SK-N-SH (cell line): ENCODE data around the gene COMMD6. TPM values are rescaled to one million over a fixed set of nuclear protein-coding genes. Genes with fewer than 3 reads are reported as not detected.

Experiments used
- CTCF ChIA-PET: fragments of 300-600, 350-600 bp; formaldehyde crosslinking; extraction: SDS; loops from one replicate; lab custom pipeline; 2021; lab: Yijun Ruan, JAX
- POLR2A ChIA-PET: fragments of 350-600 bp; sonication (Branson Sonifier 250); formaldehyde crosslinking; extraction: SDS; loops from one replicate; lab custom pipeline; 2020; ENCODE audit warnings: antibody characterized with exemption, inconsistent platforms; lab: Yijun Ruan, JAX
- DNase-seq: peaks from one replicate; pipeline ENCODE4 v3.0.0; 2012
- H2AFZ ChIP-seq: fragments of 200-600 bp; sonication (generic); 2 replicates; pipeline ENCODE4 v1.8.1; 2016; ENCODE audit warnings: antibody characterized with exemption, mild to moderate bottlenecking, low read depth
- H3F3A ChIP-seq: fragments of 200-600 bp; sonication (generic); replicated peaks from 2 replicates; pipeline ENCODE3; 2016; ENCODE audit warnings: antibody characterized with exemption, mild to moderate bottlenecking; ENCODE audit not compliant: insufficient read depth
- H3K27ac ChIP-seq, 2 experiments: fragments of 200-500 bp in 1 of 2; fragments of 200-600 bp in 1 of 2; sonication (Bioruptor generic) in 1 of 2; sonication (generic), shearing (Covaris generic) in 1 of 2; 2 replicates each; pipeline versions ENCODE4 v1.5.1 to v1.6.1; 2014 to 2016; ENCODE audit warnings: low read depth in 2 of 2, inconsistent platforms in 1 of 2, low read length in 1 of 2, mild to moderate bottlenecking in 1 of 2, mixed read lengths in 1 of 2
- H3K27me3 ChIP-seq: fragments of 200-600 bp; sonication (generic), shearing (Covaris generic); 2 replicates; pipeline ENCODE4 v1.6.1; 2016; ENCODE audit warnings: mixed run types; ENCODE audit not compliant: insufficient read depth
- H3K36me3 ChIP-seq, 2 experiments: fragments of 200-500 bp in 1 of 2; fragments of 200-600 bp in 1 of 2; sonication (Bioruptor generic) in 1 of 2; sonication (generic) in 1 of 2; replicated peaks in 1 of 2; 2 replicates each; pipeline versions ENCODE3 to v1.5.1; 2014 to 2016; ENCODE audit warnings: low read length in 1 of 2, mild to moderate bottlenecking in 1 of 2; ENCODE audit not compliant: insufficient read depth in 2 of 2, control insufficient read depth in 1 of 2
- H3K4me1 ChIP-seq, 2 experiments: fragments of 200-500 bp in 1 of 2; fragments of 200-600 bp in 1 of 2; sonication (Bioruptor generic) in 1 of 2; sonication (generic), shearing (Covaris generic) in 1 of 2; 2 replicates each; pipeline versions ENCODE4 v1.5.1 to v1.6.1; 2014 to 2016; ENCODE audit warnings: low read depth in 1 of 2, low read length in 1 of 2, mixed run types in 1 of 2; ENCODE audit not compliant: insufficient read depth in 2 of 2, control insufficient read depth in 1 of 2
- H3K4me2 ChIP-seq: fragments of 200-600 bp; sonication (generic), shearing (Covaris generic); 2 replicates; pipeline ENCODE4 v1.6.1; 2017; ENCODE audit warnings: mixed run types
- H3K4me3 ChIP-seq, 2 experiments: fragments of 200-500 bp in 1 of 2; fragments of 200-600 bp in 1 of 2; sonication (Bioruptor generic) in 1 of 2; sonication (generic), shearing (Covaris generic) in 1 of 2; 2 replicates each; pipeline versions ENCODE4 v1.5.1 to v1.8.1; 2014 to 2016; ENCODE audit warnings: low read depth in 2 of 2, inconsistent platforms in 1 of 2, low read length in 1 of 2, mild to moderate bottlenecking in 1 of 2, mixed read lengths in 1 of 2, moderate library complexity in 1 of 2
- H3K79me2 ChIP-seq: fragments of 200-600 bp; sonication (generic); 2 replicates; pipeline ENCODE4 v1.8.1; 2017; ENCODE audit warnings: mild to moderate bottlenecking; ENCODE audit not compliant: insufficient read depth
- H3K9ac ChIP-seq: fragments of 200-600 bp; sonication (generic); 2 replicates; pipeline ENCODE4 v1.6.1; 2017; ENCODE audit warnings: mixed run types
- H3K9me2 ChIP-seq: fragments of 200-600 bp; sonication (generic); 2 replicates; pipeline ENCODE4 v1.6.1; 2017; ENCODE audit warnings: mixed run types
- H3K9me3 ChIP-seq: fragments of 200-600 bp; sonication (generic); 2 replicates; pipeline ENCODE4 v1.6.1; 2017; ENCODE audit warnings: mixed run types, mild to moderate bottlenecking, moderate library complexity
- H4K20me1 ChIP-seq: fragments of 200-600 bp; sonication (generic); 2 replicates; pipeline ENCODE4 v1.6.1; 2017; ENCODE audit warnings: mild to moderate bottlenecking, mixed run types; ENCODE audit not compliant: insufficient read depth
- EP300 ChIP-seq, 2 experiments: IDR thresholded peaks; 2 replicates each; pipeline versions ENCODE4 v1.4.0 to v1.6.1; 2012; ENCODE audit warnings: borderline replicate concordance in 1 of 2, low read depth in 1 of 2, low read length in 1 of 2
- FOXJ3 ChIP-seq: sonication (generic); formaldehyde crosslinking; IDR thresholded peaks from 2 replicates; pipeline ENCODE4 v1.5.1; 2020; ENCODE audit warnings: mild to moderate bottlenecking, missing genetic modification reagents
- FOXM1 ChIP-seq: IDR thresholded peaks from 2 replicates; pipeline ENCODE4 v1.4.0; 2012; ENCODE audit warnings: low read depth, mild to moderate bottlenecking
- GATA2 ChIP-seq: sonication (generic); formaldehyde crosslinking; IDR thresholded peaks from 2 replicates; pipeline ENCODE4 v1.5.0; 2020; ENCODE audit warnings: mild to moderate bottlenecking, missing genetic modification reagents
- MEF2A ChIP-seq: IDR thresholded peaks from 2 replicates; pipeline ENCODE4 v1.4.0; 2012; ENCODE audit warnings: low read depth, borderline replicate concordance
- MXI1 ChIP-seq: IDR thresholded peaks from 2 replicates; pipeline ENCODE4 v1.6.1; 2012; ENCODE audit warnings: mild to moderate bottlenecking, low read depth, low read length, improper control_type of control experiment
- RAD21 ChIP-seq: IDR thresholded peaks from 2 replicates; pipeline ENCODE4 v1.6.1; 2012; ENCODE audit warnings: mild to moderate bottlenecking, low read length
- RCOR1 ChIP-seq: fragments of 150-350 bp; IDR thresholded peaks from 2 replicates; pipeline ENCODE4 v1.6.1; 2017; ENCODE audit warnings: antibody characterized with exemption, low read length
- RXRA ChIP-seq: IDR thresholded peaks from 2 replicates; pipeline ENCODE4 v1.4.0; 2012; ENCODE audit warnings: low read depth, mild to moderate bottlenecking, borderline replicate concordance
- SIN3A ChIP-seq: IDR thresholded peaks from 2 replicates; pipeline ENCODE4 v1.6.1; 2012; ENCODE audit warnings: low read depth, mild to moderate bottlenecking, low read length, moderate library complexity, borderline replicate concordance
- SMC3 ChIP-seq: IDR thresholded peaks from 2 replicates; pipeline ENCODE4 v1.6.1; 2012; ENCODE audit warnings: low read depth, low read length, improper control_type of control experiment
- TCF12 ChIP-seq: IDR thresholded peaks from 2 replicates; pipeline ENCODE4 v1.4.0; 2012
- WGBS: methylation state at CpG from one replicate; pipeline ENCODE4 v1.1.6; 2017; ENCODE audit warnings: low lambda C conversion rate; 5-methylcytosine and 5-hydroxymethylcytosine counted together
- polyA plus RNA-seq, 3 experiments: library from polyadenylated mRNA; depleted of rRNA; stranded (reverse); fragments of >200 nt; gene quantifications; 2 replicates each; pipeline ENCODE4 v1.2.3, GENCODE V29; 2012
- TF ChIP-seq, protein P1 (sequence below): fragments of 150-350 bp; IDR thresholded peaks from 2 replicates; pipeline ENCODE4 v1.6.1; 2017; ENCODE audit warnings: antibody characterized with exemption, low read length, low read depth, borderline replicate concordance
- TF ChIP-seq, protein P2 (sequence below): IDR thresholded peaks from 2 replicates; pipeline ENCODE4 v1.6.1; 2012; ENCODE audit warnings: mild to moderate bottlenecking, low read depth, low read length, moderate library complexity
- TF ChIP-seq, protein P3 (sequence below): IDR thresholded peaks from 2 replicates; pipeline ENCODE4; 2012
- TF ChIP-seq, protein P4 (sequence below): IDR thresholded peaks from 2 replicates; pipeline ENCODE4 v1.4.0; 2012; ENCODE audit warnings: low read depth, borderline replicate concordance
- TF ChIP-seq, protein P5 (sequence below): fragments of 150-350 bp; IDR thresholded peaks from 2 replicates; pipeline ENCODE4 v1.6.1; 2016; ENCODE audit warnings: mild to moderate bottlenecking, low read depth, low read length

COMMD6 gene
- polyA plus RNA-seq, 1 of the 3 experiments (the other 2 are of a cell fraction), result 76.9 TPM

DNA sequence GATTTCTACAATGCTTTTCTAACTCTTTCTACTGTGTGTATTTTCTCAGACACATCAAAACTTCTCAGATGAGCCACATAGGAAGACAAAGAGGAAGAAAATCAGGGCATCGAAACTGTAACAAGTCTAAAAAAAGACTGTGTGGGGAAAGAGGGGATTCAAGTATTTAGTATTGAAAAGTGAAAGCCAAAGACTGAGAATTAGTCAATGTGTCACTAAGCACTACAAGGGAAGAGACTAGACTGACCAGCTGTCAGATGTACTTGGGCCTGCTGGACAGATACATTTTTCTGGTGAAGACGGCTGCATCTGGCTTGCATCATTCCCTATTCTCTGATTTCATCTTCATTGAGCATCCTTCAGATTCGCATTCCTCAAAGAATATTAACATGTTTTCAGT is 25.4 kb downstream of the COMMD6 start:
- Histone ChIP-seq H3K9me3 (no peaks in the 10 kb centered on the region), H3K27ac (no peak overlapping the region), H3K36me3 (no peaks in the 10 kb centered on the region), H3K9me2 (no peaks in the 10 kb centered on the region), H3K4me3 (no peak overlapping the region), H2AFZ (0 out of 2 replicates have a peak overlapping the region, but pooled peaks have one; percentile 23), H3K4me1 (no peaks in the 10 kb centered on the region; a peak in 1 of 4 replicates), H3K79me2 (no peaks in the 10 kb centered on the region), H3F3A (no peaks in the 10 kb centered on the region), H3K9ac (no peak overlapping the region), H3K27me3 (no peaks in the 10 kb centered on the region), H4K20me1 (no peaks in the 10 kb centered on the region), H3K4me2 (no peak overlapping the region)
- ChIA-PET CTCF (interaction anchor here (2.1 kb wide), 1 partner anchor 29 kb away, joined by 9 read pairs; the partner anchor contains the start of gene TBC1D4), POLR2A (no interaction called here)
- WGBS, result 70% methylated on average over 3 of the region's 3 CpGs
- TF ChIP-seq RCOR1 (no peak), TCF12 (peak; percentile 73), GATA2 (CRISPR knock-in tag) (no peak), SIN3A (no peak)
- TF ChIP-seq, protein P1, sequence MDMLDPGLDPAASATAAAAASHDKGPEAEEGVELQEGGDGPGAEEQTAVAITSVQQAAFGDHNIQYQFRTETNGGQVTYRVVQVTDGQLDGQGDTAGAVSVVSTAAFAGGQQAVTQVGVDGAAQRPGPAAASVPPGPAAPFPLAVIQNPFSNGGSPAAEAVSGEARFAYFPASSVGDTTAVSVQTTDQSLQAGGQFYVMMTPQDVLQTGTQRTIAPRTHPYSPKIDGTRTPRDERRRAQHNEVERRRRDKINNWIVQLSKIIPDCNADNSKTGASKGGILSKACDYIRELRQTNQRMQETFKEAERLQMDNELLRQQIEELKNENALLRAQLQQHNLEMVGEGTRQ, result no peak
- TF ChIP-seq, protein P2, sequence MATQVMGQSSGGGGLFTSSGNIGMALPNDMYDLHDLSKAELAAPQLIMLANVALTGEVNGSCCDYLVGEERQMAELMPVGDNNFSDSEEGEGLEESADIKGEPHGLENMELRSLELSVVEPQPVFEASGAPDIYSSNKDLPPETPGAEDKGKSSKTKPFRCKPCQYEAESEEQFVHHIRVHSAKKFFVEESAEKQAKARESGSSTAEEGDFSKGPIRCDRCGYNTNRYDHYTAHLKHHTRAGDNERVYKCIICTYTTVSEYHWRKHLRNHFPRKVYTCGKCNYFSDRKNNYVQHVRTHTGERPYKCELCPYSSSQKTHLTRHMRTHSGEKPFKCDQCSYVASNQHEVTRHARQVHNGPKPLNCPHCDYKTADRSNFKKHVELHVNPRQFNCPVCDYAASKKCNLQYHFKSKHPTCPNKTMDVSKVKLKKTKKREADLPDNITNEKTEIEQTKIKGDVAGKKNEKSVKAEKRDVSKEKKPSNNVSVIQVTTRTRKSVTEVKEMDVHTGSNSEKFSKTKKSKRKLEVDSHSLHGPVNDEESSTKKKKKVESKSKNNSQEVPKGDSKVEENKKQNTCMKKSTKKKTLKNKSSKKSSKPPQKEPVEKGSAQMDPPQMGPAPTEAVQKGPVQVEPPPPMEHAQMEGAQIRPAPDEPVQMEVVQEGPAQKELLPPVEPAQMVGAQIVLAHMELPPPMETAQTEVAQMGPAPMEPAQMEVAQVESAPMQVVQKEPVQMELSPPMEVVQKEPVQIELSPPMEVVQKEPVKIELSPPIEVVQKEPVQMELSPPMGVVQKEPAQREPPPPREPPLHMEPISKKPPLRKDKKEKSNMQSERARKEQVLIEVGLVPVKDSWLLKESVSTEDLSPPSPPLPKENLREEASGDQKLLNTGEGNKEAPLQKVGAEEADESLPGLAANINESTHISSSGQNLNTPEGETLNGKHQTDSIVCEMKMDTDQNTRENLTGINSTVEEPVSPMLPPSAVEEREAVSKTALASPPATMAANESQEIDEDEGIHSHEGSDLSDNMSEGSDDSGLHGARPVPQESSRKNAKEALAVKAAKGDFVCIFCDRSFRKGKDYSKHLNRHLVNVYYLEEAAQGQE, result peak; percentile 57; the same call in 1 of the 2 replicates
- TF ChIP-seq, protein P3, sequence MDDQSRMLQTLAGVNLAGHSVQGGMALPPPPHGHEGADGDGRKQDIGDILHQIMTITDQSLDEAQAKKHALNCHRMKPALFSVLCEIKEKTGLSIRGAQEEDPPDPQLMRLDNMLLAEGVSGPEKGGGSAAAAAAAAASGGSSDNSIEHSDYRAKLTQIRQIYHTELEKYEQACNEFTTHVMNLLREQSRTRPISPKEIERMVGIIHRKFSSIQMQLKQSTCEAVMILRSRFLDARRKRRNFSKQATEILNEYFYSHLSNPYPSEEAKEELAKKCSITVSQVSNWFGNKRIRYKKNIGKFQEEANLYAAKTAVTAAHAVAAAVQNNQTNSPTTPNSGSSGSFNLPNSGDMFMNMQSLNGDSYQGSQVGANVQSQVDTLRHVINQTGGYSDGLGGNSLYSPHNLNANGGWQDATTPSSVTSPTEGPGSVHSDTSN, result peak; percentile 64; the same call in 1 of the 2 replicates
- TF ChIP-seq, protein P4, sequence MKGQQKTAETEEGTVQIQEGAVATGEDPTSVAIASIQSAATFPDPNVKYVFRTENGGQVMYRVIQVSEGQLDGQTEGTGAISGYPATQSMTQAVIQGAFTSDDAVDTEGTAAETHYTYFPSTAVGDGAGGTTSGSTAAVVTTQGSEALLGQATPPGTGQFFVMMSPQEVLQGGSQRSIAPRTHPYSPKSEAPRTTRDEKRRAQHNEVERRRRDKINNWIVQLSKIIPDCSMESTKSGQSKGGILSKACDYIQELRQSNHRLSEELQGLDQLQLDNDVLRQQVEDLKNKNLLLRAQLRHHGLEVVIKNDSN, result no peak
- no peak for DNase-seq

DNA sequence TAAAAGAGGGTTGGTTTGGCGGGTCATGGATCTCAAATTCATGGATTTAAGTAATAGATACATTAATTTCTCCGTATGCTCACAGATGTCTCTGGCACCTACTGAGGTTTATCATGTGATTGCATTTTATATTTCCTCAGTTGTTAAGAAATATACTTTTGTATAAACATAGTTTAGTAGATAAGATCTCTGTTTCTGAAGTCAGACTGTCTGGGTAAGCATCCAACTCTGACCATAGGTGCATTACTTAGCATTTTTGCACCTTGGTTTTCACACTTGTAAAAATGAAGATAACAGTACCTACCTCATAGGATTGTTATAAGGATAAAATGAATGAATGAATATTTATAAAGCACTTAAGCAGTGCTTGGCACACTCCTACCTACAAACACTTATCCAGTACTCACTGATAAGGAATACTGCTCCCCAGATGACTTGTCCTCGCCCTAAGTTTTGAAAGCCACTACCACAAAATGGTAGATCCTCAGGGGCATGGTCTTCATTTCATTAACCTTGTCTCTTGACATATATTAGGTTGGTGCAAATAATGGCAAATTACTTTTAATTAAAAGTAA is 26.5 kb downstream of the COMMD6 start:
- Histone ChIP-seq H3K27me3 (no peaks in the 10 kb centered on the region), H3K4me3 (no peak overlapping the region), H4K20me1 (no peaks in the 10 kb centered on the region), H3K9me2 (no peaks in the 10 kb centered on the region), H3K9me3 (no peaks in the 10 kb centered on the region), H3K27ac (no peak overlapping the region), H3K36me3 (no peaks in the 10 kb centered on the region), H3K79me2 (no peaks in the 10 kb centered on the region)
- POLR2A ChIA-PET, result no interaction called here
- WGBS, result 95% methylated on average over 3 of the region's 3 CpGs
- CTCF ChIA-PET, result no interaction called here
- DNase-seq, result no peak
- no peak for TF ChIP-seq RAD21
- TF ChIP-seq SMC3, result no peak
- no peak for TF ChIP-seq MEF2A
- no peak for TF ChIP-seq TCF12
- no peak for TF ChIP-seq FOXJ3
- no peak for TF ChIP-seq EP300 (IDR thresholded peaks at IDR 0.05; ENCODE audit: borderline replicate concordance in 1 of 2, low read depth in 1 of 2, low read length in 1 of 2)
- TF ChIP-seq, protein P5, sequence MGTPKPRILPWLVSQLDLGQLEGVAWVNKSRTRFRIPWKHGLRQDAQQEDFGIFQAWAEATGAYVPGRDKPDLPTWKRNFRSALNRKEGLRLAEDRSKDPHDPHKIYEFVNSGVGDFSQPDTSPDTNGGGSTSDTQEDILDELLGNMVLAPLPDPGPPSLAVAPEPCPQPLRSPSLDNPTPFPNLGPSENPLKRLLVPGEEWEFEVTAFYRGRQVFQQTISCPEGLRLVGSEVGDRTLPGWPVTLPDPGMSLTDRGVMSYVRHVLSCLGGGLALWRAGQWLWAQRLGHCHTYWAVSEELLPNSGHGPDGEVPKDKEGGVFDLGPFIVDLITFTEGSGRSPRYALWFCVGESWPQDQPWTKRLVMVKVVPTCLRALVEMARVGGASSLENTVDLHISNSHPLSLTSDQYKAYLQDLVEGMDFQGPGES, result no peak
- TF ChIP-seq RXRA, result no peak
- no peak for TF ChIP-seq FOXM1
- no peak for TF ChIP-seq MXI1
- TF ChIP-seq, all 33 proteins: peak for 0
- H2AFZ ChIP-seq, result no peak overlapping the region
- no peak overlapping the region for H3K4me2 ChIP-seq
- H3K9ac ChIP-seq, result no peak overlapping the region
- no peaks in the 10 kb centered on the region for H3F3A ChIP-seq
- H3K4me1 ChIP-seq, result no peaks in the 10 kb centered on the region; a peak in 1 of 4 replicates
